HG03064 (cell line): ENCODE results near the gene SIT1.
A peak's percentile ranks its signal among the peaks of the same experiment; 100 is the strongest.
"Not testable (repeated sequence)": the region's sequence is repeated elsewhere in the genome, so short reads cannot be mapped to it uniquely, and the experiment has no call there.

Experiments used
- ATAC-seq: cut with Tn5 transposase; IDR thresholded peaks from one replicate; pipeline ENCODE4 v1.9.1; 2021; ENCODE audit warnings: low read depth; ENCODE audit not compliant: unreplicated experiment

Gene SIT1

DNA sequence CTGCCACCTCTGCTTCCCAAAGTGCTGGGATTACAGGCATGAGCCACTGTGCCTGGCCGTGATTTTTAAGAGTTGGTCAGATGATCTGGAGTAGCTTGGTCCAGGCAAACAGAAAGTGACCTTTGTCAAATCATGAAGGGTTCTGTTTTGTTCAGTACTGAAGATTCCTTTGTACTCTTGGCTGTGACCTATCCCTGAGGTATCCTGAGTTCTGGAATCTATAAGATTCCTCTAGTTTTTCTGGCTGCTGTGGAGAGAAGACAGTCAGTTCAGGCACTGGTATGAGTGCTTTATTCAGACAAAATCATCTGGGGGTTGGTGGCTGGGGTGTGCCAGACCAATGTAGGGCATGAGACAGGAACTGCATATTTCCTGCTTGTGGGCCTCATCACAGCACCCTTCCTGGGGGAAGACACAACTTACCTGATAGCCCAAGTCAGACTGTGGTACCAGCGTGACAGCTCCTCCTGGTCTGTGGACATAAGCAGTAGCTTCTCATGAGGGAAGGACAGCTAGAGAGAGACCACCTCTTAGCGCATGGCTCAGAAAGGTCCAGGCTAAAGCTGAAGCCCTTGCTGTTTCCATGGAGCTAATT is 11.1 kb upstream of the SIT1 start:
- no peak for ATAC-seq

DNA sequence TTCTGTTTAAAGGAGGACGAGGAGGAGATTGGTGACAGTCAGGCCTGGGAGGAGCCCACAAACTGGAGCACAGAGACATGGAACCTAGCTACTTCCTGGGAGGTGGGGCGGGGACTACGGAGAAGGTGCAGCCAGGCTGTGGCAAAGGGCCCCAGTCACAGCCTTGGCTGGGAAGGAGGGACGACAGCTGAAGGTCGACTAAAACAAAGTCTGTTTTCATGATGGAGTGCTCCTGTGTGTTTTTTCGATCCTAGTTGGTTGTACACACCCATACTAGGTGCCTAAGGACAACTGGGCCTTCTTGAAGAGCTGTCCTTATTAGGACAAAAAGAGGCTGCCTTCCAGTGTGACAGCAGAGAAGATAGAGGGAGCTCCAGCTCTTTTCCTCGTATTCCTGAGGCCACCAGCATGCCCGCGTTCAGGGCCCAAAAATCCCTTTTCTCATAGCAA is 10.3 kb upstream of the SIT1 start:
- ATAC-seq = no peak

DNA sequence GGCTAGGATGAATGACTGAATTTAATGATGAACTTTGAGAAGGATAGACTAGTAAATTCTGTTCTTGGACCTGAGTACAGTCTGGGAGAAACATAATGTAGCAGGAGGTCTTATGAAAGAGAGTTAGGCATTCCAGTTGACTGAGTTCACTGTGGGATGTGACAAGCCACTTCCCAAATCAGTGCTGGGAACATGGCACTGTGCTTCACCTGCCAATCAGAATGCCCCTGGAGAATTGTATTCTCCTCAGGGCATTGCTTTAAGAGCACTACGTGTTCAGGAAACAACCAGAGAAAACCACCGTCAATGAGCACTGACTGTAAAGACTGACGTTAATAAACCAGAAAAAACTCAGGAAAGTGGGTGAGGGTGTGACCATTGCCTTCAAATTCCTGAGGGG is 8.6 kb upstream of the SIT1 start:
- no peak for ATAC-seq

DNA sequence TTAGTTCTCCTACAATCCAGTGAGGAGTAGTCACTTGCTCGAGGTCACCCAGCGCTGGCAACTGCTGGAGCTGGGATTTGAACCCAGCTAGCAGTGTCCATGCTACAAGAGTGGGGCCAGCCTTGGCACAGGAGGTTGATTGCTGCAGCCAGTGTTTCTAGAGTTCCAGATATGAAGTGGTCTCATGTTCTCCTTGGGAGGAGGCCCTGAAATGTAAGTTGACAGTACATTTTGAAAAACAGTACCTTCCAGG is 8.2 kb upstream of the SIT1 start:
- no peak for ATAC-seq

DNA sequence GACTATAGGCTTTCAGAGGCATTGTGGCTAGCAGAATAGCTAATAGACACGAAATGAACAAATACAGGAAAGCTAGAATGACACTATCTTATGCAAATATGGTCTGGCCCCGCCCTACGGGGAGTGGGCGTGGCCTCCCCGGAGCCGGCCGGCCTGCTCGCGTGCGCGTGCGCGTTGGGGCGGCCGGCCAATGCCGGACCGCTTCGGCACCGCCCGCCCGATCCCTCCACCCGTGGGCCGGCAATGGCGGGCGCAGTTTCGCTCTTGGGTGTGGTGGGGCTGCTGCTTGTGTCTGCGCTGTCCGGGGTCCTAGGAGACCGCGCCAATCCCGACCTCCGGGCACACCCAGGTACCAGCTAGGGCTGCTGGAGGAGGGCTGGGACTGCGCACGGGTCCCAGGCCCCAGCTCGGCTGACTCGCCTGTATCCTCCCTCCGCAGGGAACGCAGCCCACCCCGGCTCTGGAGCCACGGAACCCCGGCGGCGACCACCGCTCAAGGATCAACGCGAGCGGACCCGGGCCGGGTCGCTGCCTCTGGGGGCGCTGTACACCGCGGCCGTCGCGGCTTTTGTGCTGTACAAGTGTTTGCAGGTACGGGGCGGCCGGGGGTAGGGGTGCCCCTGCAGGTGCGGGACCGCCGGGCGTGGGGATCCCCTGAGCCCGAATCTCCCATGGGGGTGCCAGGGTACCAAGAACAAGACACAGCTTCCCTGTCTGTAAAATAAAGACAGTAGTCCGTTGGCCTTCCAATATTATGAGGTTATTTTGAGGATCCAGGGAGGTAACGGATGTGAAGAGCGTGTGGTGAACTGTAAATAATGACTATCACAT is 7.6 kb upstream of the SIT1 start, which contains the start of gene CCDC107:
CCDC107 (plus strand) TSS at position 156 of the 831 bp plus-strand sequence; CDS start at position 244, 88 bp downstream.
- peak; percentile 53 for ATAC-seq

DNA sequence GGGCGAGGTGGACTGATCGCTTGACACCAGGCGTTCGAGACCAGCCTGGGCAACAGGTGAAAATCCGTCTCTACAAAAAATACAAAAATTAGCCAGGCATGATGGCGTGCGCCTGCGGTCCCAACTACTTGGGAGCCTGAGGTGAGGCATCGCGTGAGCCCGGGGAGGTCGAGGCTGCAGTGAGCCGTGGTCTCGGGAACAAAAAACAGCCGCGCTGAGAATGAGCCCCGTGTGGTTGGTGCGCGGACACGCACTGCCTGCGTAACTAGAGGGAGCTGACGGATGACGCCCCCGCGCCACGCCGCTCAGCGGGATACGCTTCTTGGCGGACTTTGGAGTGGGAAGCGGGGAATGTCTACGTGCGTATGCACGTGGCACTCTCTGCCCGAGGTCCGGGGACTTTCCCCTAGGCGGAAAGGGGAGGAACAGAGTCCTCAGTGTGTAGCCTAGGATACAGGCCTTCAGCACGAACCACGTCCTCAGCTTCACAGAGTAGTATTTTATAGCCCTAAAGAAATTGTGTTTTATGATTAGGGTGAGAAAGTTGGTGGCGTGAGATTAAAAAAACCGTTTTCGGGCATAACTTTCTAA is 6.9 kb upstream of the SIT1 start, which contains the start of gene RMRP:
RMRP (minus strand) TSS at position 474 of the 591 bp plus-strand sequence.
- peak; percentile 88 for ATAC-seq

DNA sequence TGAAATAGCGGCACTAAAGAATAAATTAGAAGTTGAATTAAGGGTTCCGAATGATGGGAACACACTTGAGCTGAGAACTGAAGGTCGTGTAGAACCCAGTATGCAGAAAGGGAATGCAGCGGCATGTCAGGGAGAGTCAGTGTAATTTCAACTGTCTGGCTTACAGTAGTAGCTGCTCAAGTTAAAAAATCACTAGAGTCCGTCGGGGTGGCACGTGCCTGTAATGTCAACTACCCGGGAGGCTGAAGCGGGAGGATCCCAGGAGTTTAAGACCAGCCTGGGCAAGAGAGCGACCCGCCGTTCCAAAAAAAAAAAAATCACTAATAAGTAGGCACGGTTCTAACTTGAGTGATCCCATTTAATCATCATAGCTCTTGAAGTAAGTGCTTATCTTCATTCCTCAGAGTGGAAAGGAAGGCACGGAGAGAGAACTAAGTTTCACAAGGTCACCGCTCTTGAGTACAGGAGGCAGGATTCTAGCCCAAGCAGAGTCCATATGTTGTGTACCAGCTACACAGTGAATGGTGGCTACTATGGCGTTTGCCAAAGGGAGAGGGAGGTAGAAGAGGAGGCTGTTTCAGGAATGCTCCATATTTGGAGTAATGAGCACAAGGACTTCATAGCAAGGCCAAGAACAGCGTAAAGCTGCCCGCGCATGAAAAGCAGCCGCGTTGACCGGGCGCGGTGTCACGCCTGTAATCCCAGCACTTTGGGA is 6.3 kb upstream of the SIT1 start:
- ATAC-seq = no peak

DNA sequence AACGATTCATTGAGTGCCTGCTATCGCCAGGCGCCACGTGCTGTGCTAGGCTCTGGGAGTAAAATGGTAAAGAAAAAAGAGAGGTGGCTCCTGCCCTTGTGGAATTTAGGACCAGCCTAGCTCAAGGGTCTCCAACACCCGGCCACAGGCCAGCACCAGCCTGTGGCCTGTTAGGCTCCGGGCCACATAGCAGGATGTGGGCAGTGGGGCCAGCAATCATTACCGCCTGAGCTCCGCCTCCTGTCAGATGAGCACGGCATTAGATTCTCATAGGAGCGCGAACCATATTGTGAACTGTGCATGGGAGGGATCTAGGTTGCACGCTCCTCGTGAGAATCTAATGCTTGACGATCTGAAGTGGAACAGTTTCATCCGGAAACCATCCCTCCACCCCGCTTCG is 5.6 kb upstream of the SIT1 start:
- no peak for ATAC-seq

DNA sequence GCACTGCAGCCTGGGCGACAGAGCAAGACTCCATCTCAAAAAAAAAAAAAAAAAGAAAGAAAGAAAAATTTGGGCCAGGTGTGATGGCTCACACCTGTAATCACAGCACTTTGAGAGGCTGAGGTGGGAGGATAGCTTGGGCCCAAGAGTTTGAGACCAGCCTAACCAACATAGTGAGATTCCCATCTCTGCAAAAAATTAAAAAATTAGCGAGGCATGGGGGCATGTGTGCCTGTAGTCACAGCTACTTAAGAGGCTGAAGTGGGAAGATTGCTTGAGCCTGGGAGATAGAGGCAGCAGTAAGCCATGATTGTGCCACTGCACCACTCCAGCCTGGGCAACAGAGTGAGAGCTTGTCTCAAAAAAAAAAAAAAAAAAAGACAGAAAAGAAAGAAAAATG is 2.9 kb upstream of the SIT1 start:
- no peak for ATAC-seq

DNA sequence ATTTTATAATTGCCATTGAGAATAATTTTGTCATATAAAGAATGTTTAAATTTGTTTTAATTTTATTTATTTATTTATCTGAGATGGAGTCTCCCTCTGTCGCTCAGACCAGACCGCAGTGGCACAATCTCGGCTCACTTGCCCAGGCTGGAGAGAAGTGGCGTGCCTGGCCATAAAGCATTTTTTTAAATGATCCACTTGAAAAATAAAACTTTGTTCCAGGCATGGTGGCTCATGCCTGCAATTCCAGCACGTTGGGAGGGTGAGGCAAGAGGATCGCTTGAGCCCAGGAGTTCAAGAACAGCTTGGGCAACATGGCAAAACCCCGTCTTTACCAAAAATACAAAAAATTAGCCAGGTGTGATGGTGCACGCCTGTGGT is 2.1 kb upstream of the SIT1 start:
- no peak for ATAC-seq

DNA sequence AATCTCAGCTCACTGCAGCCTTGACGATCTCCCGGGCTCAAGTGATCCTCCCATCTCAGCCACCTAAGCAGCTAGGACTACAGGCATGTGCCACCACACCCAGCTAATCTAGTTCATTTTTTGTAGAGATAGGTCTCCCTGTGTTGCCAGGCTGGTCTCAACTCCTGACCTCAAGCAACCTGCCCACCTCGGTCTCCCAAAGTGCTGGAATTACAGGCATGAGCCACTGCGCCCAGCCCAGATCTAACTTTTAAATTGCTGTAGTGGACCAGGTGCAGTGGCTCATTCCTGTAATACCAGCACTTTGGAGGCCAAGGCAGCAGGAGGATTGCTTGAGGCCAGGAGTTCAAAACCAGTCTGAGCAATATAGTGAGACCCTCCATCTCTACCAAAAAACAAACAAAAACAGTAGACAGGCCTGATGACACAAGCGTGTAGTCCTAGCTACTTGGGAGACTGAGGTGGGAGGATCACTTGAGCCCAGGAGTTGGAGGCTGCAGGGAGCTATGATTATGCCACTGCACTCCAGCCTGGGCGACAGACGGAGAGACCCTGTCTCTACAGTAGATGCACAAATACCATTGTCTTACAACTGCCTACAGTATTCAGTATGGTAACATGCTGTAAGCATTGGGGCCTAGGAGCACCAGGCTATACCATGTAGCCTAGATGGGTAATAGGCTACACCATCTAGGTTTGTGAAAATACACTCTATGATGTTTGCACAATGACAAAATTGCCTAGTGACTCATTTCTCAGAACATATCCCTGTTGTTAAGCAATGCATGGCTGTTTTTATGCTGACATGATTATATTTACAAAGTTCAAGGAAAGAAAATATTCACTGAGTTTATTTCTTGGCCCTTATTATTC is 1.5 kb upstream of the SIT1 start:
- ATAC-seq = no peak

DNA sequence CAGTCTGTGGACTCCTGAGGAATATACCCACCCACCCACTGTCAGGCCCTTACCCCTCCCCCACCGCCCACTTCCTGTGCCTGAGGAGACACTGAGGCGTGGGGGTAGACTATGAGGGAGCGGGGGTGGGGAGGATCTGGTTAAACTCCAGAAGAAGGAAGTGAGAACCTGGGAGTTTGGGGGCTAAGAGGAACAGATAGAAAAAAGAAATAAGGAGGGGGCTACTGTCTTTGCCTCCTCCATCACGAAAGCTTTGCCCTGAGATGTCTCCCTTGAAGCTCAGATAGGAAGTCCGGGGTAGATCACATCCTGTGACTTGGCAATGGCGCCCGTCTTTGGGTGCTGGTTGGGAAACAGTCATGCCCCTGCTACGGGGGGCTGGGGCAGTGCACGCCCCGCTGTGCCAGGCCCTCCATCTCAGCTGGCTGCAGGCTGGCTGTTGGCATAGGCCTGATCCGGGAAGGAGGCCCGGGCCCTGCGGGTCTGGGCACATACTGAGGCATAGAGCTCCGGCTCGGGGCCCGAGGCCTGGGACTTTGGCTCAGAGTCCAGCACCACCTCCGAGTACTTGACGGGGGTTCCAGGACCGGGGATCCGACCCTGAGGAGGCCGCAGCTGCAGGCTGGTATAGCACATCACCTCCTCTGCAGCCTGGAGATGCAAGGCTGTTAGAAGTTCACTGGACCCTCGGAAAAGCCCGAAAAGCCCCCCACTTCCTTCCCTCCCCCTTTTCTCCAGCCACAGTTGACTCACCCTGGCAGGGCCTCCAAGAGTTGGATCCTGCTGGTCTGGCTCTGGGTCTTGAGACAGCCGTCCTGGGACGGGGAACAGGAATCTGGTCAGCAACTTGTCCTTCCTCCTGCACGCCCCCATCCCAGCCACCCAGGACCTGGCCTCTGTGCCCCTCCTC is 1.0 kb downstream of the SIT1 start:
- ATAC-seq = no peak

DNA sequence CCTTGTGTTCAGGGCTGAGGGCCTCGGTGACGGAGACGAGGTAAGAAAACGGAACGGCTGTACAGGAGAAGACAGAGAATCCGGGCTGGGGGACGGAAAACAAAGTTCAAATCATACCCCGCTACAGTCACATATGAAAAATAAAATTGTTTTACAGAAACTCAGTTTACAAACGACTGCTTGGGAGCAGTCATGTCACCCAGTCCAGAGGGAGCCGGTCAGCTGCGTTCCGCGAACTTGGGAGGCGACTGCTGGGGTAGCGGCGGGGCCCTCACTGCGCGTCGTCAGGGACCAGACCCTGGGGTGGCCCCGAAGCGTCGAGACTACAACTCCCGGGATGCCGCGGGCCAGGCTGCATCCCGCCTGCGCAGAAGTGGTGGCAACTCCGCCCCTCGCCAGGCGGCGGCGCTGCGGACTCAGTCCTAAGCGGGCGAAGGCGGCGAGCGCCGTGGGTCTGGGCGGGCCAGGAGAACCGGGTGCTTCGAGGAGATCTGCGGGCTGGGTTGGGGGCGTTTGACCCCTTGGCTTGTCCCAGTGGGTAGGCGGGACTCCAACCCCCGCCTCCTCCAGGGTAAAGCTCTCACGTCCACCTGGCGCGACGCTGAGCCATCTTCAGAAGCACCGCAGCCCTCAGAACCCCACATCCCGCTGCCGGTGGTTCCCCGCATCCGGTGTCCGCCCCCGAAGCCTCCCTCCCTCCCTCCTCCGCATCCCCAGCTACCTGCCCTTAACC is 4.0 kb downstream of the SIT1 start:
- peak; percentile 81 for ATAC-seq

DNA sequence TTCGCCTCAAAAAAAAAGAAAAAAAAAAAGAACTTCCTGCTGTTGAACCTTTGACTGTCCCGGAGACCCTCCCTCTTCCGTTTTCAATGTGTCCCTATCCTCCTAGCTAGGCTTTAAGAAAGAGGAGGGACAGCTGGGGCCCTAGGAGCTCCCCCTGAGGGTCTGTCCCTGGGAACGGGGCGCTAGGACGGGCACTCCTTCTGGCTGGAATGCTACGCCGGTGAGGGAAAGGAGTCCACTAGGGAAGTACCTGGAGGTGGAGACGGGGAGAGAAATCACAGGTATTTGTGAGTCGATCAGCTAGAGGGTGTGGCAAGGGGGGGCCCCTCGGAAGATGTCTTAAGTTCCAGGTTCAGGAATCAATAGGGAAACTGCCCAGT is 4.6 kb downstream of the SIT1 start:
- ATAC-seq = no peak

DNA sequence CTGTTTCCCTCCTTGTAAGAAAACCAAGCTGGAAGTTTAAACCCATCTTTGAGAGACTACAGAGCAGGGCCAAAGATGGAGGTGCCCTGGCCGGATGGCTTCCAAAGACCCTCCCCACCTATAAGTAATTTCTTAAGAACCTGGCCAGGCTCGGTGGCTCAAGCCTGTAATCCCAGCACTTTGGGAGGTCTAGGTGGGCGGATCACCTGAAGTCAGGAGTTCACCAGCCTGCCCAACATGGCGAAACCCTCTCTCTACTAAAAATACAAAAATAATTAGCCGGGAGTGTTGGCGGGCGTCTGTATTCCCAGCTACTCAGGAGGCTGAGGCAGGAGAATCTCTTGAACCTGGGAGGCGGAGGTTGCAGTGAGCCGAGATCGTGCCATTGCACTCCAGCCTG is 5.0 kb downstream of the SIT1 start:
- ATAC-seq = not testable (repeated sequence)

DNA sequence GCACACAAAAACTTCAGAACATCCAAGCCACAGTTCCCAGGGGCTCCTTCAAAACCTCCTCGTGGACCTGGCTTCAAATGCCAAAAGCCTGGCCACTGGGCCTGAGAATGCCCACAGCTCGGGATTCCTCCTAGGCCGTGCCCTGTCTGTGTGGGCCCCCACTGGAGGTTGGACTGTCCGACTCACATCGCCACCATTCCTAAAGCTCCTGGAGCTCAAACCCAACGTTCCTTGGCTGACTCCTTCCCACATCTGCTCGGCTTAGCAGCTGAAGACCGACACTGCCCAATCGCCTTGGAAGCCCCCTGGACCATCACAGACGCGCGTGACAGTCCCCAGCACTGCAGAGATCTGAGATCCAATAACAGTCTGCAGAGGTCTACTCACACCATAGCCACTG is 7.7 kb downstream of the SIT1 start:
- ATAC-seq = no peak

DNA sequence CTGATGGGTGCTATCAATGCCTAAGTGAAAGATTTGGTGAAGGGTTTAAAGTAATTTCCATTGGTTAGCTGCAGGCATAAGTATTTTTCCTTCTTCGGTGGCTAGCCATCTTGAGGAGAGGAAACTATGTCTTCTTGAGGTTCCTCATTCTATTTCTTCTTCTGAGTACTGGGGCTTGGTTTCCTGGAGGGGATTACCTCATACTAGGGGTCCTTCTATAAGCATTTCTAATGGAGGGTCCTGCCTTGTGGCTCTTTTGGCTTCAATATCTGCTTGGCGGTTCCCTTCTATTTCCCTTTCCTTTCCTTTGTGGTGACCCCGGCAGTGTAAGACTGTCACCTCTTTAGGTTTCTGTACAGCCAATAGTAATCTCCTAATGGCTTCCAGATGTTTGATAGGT is 9.3 kb downstream of the SIT1 start:
- not testable (repeated sequence) for ATAC-seq

DNA sequence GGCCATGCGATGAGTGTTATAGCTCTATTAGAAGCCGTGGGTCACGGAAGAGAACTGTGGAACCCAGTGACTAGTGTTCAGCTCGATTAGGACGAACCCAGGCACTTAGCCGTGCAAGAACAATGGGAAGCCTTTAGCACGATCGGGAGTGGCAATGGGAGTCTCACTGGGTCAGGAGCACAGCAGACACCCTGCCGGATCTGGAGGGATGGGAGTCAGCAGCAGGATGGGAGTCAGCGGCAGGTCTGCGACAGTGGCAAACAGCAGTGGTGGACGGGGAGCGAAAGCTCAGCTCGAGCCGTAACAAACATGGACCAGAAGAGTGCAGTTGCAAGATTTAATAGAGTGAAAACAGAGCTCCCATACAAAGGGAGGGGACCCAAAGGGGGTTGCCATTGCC is 10.3 kb downstream of the SIT1 start:
- ATAC-seq = not testable (repeated sequence)

DNA sequence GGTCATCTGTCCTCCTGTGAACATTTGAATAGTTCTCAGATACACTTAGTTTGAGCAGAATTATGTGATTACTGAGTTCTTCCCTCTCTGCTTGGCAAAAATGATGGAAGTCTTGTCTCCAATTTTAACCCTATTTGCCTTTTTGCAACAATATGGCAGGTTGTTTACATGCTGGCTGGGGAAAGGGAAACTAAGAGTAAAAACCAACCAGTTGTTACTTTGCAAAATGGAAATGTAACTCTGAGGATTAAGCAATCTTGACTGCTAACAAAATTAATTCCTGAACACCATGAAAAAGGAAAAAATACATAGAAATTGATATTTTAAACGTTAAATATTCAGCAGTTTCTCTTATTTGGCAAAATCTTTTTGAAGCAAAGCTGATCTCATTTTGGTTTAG is 11.1 kb downstream of the SIT1 start:
- no peak for ATAC-seq
